Subcutaneous adipose tissue (tissue), 4 donors: Measurements from ENCODE around the gene RAP1GAP2. TPM values are rescaled to one million over a fixed set of nuclear protein-coding genes. Genes with fewer than 3 reads are reported as not detected.

Source experiments
- total RNA-seq, 4 donors: library from RNA; depleted of rRNA; stranded (reverse); fragments of >200 nt; gene quantifications; one replicate each; pipeline ENCODE4 v1.1.0, GENCODE V29; 2016
- TF ChIP-seq, protein P1 (sequence below): fragments of 450-650 bp; IDR thresholded peaks from one replicate; pipeline ENCODE4 v1.5.1; 2016; ENCODE audit warnings: low read depth, mild to moderate bottlenecking, control low read depth, antibody characterized with exemption, moderate library complexity

RAP1GAP2 gene
- total RNA-seq, 4 donors from 2014 or later, result 1.9 to 6.1 (median 3.4) TPM

DNA sequence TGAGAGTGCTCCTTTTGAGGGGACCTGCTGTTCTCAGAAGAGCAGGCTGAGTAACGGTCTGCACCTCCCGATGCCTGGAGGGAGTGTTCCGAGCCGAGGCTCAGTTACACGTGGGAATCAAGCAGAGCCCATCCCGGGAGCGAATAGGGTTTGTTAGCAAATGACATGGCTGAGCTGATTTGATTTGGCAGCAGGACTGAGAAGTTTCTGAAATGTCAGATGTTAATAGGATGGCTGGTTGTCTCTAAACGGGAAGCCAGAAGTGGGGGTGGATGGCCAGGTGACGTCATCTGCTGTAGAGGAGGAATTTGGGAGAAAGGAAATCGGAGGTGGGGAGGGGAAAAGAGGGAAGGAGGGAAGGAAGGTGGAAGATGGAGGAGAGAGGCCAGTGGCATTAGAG lies 128.0 kb downstream of the RAP1GAP2 start:
- TF ChIP-seq, protein P1, sequence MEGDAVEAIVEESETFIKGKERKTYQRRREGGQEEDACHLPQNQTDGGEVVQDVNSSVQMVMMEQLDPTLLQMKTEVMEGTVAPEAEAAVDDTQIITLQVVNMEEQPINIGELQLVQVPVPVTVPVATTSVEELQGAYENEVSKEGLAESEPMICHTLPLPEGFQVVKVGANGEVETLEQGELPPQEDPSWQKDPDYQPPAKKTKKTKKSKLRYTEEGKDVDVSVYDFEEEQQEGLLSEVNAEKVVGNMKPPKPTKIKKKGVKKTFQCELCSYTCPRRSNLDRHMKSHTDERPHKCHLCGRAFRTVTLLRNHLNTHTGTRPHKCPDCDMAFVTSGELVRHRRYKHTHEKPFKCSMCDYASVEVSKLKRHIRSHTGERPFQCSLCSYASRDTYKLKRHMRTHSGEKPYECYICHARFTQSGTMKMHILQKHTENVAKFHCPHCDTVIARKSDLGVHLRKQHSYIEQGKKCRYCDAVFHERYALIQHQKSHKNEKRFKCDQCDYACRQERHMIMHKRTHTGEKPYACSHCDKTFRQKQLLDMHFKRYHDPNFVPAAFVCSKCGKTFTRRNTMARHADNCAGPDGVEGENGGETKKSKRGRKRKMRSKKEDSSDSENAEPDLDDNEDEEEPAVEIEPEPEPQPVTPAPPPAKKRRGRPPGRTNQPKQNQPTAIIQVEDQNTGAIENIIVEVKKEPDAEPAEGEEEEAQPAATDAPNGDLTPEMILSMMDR, result no peak

DNA sequence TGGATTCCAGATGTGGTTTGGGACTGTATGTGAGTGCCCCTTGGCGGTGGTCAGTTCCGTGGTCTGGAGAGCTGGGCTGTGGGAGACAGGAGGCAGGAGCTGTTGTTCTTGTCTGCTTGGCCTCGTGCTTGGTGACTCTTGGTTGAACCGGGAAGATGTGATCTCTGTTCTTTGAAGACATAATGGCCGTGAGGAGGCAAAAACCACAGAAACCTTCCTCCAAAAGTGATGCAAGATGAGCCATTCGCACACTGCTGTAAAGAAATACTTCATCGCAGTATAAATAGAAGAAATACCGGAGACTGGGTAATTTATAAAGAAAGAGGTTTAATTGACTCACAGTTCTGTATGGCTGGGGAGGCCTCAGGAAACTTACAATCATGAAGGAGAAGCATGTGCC lies 128.8 kb downstream of the RAP1GAP2 start:
- TF ChIP-seq, protein P1, result no peak

DNA sequence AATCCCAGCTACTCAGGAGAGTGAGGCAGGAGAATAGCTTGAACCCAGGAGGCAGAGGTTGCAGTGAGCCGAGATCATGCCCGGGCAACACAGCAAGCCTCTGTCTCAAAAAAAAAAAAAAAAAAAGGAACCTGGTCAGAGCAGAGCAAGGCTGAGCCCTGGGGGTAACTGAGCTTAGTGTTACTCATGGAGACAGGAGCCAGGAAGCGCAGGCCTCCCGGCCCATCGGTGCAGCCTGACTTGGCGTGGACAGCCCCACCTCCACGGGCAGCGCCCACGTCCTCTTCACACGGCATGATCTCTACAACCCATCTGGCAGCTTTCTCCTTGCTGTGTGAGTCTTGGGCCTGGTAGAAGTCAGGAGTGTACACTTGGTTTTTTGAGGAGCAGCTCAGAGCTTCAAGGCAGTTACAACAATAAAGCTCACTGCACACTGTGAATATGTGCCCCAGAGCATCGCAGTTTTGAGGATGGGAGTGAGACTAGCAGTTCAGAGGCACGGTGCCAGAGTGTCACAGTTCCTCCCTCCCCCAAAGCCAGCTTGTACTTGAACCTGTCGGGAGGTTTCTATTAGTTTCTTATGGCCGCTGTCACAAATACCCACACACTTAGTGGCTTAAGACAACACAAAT lies 129.9 kb downstream of the RAP1GAP2 start:
- TF ChIP-seq, protein P1, result no peak

DNA sequence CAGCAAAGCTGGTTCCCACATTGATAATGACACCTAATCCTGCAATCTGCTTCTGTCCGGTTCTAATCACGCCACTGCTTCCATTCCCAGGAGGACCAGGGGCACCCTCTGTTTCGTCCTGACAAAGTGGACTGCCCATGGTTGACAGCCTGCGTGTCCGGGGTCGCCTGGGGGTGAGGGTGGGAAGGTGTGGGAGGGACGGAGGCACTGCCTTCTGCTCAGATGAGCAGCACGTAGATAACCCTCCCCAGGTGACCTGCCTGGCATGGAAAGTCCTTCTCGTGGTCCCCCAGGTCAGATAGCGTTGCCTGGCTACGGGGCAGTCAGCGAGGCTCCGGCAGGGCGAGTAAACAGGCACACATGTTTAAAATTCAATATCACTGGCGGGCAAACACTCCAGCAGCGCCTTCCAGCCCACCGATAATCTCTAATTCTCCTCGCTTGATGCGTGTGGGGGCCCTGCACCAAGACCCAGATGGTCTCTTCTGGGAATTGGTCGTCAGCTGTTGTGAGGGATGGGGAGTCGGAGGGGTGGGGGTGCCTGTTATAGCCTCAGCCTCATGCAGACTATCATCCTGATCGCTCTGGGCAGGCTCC lies 132.2 kb downstream of the RAP1GAP2 start:
- TF ChIP-seq, protein P1, result no peak

DNA sequence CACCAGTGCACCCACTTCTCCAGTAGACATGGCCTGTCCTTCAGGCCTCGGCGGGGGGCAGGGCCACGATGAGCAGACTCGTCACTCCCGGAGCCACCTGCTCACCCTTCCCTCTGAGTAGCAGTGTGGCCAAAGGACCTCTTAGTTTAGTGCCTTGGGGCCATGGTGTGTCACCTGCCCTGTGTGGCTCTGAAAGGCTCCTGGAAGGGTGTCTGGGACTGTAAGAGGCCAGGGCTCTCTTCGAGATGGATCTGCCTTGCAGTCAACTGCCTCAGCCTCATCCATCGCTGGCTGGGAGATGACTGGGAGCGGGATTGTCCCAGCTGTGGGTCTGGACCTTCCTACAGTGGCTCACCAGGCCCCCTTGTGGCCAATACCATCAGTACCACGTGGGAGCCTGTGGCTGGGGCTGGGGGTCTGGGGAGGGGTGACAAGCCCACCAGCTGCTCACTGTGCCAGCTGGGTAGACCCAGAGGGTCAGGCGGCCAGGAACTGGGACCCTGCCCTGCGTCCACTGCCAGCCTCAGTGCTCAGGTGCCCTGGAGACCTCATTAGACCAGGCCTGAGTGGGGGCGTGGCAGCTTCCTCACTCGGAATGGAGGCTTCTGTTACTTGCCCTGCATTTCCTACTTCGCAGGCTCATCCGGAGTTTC lies 133.8 kb downstream of the RAP1GAP2 start:
- TF ChIP-seq, protein P1, result no peak

DNA sequence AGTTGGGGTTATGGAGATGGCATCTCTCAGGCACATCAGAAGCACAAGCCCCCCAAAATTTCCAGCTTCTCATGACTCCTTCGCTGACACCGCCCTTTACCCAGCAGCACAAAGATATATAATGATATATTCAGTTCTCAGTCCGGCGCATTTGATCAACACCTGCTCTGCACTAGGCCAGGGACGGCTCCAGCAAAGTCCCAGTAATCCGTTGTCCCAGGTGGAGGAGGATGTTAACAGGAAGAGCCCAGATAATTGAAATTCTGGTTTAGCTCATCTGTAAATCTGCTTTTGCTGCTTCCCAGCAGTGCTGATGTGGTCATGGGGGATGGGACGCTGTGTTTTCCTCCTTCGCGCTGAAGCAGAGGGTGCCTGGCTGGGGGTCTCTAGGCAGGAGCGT lies 135.6 kb downstream of the RAP1GAP2 start:
- TF ChIP-seq, protein P1, result no peak

DNA sequence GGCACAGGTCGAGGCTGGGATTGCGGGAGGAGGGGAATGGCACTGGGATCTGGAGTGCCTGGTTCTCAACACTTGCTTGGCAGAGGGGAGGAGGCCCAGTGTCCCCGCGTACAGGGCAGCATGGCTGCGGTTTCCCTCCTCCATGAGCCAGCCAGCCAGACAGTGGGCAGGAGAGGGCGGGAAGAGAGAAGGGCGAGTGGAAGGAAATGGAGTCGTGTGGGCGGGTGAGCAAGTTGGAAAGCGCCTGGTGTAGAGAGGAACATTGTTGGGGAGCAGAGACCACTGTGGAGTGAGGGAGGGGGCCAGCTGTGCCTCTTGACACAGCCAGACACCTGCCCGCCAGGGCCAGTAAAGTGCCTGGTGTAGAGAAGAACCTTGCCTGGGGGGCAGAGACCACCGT lies 136.7 kb downstream of the RAP1GAP2 start:
- TF ChIP-seq, protein P1, result no peak
